ENCODE data around the gene ATRN.

GRCh38 chr20:3464166-3464565 is 6.7 kb upstream of the ATRN start:
- TF ChIP-seq EZH2 (IDR thresholded peaks at IDR 0.05; ENCODE audit: borderline replicate concordance): no peak
- TF ChIP-seq, protein P1, sequence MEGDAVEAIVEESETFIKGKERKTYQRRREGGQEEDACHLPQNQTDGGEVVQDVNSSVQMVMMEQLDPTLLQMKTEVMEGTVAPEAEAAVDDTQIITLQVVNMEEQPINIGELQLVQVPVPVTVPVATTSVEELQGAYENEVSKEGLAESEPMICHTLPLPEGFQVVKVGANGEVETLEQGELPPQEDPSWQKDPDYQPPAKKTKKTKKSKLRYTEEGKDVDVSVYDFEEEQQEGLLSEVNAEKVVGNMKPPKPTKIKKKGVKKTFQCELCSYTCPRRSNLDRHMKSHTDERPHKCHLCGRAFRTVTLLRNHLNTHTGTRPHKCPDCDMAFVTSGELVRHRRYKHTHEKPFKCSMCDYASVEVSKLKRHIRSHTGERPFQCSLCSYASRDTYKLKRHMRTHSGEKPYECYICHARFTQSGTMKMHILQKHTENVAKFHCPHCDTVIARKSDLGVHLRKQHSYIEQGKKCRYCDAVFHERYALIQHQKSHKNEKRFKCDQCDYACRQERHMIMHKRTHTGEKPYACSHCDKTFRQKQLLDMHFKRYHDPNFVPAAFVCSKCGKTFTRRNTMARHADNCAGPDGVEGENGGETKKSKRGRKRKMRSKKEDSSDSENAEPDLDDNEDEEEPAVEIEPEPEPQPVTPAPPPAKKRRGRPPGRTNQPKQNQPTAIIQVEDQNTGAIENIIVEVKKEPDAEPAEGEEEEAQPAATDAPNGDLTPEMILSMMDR (IDR thresholded peaks at IDR 0.05; ENCODE audit: poor library complexity): no peak

All from hepatocyte (in vitro differentiated cells).